Measurements from ENCODE around the gene ERF. TPM values are rescaled to one million over a fixed set of nuclear protein-coding genes. Genes with fewer than 3 reads are reported as not detected.
A peak's percentile ranks its signal among the peaks of the same experiment; 100 is the strongest.

The ERF gene
- total and polyA plus RNA-seq, 10 of the 15 experiments (the other 5 are each of a cell fraction or from before 2014, with no cell fraction given): 0.02 to 51.8 (median 14.4) TPM

DNA sequence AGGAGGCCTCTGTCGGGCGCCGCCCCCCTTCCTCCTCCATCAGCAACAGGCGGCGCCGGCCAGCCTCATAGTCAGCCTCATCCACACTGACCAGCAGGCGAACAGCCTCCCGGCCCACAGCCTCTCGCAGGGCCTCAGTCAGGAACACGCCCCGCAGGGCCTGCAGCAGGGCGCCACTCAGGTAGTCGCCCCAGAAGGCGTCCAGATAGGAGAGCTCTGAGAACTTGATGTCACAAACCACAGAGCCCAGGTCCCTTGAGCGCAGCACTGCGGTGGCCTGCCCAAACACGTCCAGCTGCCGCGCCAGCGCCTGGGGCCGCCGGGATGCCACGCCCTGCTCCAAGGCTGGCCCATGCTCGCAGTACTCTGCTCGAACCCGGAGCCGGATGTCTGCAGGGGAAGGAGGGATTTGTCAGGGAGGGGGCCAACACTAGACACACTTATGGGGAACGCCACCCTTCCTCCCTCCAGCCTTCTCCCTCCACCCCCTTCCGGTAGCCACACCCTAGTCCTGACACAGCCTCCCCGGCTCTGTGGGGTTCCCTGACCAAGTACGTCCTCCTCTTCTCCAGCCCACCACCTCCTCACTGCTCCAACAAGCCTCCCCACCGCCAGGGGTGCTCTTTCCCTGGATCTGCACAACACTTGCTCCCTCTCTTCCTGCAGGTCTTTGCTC is 55.4 kb downstream of the ERF start (continued):
- TF ChIP-seq, protein P1, sequence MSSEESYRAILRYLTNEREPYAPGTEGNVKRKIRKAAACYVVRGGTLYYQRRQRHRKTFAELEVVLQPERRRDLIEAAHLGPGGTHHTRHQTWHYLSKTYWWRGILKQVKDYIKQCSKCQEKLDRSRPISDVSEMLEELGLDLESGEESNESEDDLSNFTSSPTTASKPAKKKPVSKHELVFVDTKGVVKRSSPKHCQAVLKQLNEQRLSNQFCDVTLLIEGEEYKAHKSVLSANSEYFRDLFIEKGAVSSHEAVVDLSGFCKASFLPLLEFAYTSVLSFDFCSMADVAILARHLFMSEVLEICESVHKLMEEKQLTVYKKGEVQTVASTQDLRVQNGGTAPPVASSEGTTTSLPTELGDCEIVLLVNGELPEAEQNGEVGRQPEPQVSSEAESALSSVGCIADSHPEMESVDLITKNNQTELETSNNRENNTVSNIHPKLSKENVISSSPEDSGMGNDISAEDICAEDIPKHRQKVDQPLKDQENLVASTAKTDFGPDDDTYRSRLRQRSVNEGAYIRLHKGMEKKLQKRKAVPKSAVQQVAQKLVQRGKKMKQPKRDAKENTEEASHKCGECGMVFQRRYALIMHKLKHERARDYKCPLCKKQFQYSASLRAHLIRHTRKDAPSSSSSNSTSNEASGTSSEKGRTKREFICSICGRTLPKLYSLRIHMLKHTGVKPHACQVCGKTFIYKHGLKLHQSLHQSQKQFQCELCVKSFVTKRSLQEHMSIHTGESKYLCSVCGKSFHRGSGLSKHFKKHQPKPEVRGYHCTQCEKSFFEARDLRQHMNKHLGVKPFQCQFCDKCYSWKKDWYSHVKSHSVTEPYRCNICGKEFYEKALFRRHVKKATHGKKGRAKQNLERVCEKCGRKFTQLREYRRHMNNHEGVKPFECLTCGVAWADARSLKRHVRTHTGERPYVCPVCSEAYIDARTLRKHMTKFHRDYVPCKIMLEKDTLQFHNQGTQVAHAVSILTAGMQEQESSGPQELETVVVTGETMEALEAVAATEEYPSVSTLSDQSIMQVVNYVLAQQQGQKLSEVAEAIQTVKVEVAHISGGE (CRISPR knock-in tag; IDR thresholded peaks at IDR 0.05): no peak
- TF ChIP-seq POLR2A (IDR thresholded peaks at IDR 0.05; ENCODE audit: low read depth, low read length): peak; percentile 74
- no peak for TF ChIP-seq SREBF2 (IDR thresholded peaks at IDR 0.05; ENCODE audit: low read length)
- TF ChIP-seq, protein P2, sequence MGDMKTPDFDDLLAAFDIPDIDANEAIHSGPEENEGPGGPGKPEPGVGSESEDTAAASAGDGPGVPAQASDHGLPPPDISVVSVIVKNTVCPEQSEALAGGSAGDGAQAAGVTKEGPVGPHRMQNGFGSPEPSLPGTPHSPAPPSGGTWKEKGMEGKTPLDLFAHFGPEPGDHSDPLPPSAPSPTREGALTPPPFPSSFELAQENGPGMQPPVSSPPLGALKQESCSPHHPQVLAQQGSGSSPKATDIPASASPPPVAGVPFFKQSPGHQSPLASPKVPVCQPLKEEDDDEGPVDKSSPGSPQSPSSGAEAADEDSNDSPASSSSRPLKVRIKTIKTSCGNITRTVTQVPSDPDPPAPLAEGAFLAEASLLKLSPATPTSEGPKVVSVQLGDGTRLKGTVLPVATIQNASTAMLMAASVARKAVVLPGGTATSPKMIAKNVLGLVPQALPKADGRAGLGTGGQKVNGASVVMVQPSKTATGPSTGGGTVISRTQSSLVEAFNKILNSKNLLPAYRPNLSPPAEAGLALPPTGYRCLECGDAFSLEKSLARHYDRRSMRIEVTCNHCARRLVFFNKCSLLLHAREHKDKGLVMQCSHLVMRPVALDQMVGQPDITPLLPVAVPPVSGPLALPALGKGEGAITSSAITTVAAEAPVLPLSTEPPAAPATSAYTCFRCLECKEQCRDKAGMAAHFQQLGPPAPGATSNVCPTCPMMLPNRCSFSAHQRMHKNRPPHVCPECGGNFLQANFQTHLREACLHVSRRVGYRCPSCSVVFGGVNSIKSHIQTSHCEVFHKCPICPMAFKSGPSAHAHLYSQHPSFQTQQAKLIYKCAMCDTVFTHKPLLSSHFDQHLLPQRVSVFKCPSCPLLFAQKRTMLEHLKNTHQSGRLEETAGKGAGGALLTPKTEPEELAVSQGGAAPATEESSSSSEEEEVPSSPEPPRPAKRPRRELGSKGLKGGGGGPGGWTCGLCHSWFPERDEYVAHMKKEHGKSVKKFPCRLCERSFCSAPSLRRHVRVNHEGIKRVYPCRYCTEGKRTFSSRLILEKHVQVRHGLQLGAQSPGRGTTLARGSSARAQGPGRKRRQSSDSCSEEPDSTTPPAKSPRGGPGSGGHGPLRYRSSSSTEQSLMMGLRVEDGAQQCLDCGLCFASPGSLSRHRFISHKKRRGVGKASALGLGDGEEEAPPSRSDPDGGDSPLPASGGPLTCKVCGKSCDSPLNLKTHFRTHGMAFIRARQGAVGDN (IDR thresholded peaks at IDR 0.05): peak; percentile 20; the same call in 1 of the 2 replicates
- TF ChIP-seq, protein P3, sequence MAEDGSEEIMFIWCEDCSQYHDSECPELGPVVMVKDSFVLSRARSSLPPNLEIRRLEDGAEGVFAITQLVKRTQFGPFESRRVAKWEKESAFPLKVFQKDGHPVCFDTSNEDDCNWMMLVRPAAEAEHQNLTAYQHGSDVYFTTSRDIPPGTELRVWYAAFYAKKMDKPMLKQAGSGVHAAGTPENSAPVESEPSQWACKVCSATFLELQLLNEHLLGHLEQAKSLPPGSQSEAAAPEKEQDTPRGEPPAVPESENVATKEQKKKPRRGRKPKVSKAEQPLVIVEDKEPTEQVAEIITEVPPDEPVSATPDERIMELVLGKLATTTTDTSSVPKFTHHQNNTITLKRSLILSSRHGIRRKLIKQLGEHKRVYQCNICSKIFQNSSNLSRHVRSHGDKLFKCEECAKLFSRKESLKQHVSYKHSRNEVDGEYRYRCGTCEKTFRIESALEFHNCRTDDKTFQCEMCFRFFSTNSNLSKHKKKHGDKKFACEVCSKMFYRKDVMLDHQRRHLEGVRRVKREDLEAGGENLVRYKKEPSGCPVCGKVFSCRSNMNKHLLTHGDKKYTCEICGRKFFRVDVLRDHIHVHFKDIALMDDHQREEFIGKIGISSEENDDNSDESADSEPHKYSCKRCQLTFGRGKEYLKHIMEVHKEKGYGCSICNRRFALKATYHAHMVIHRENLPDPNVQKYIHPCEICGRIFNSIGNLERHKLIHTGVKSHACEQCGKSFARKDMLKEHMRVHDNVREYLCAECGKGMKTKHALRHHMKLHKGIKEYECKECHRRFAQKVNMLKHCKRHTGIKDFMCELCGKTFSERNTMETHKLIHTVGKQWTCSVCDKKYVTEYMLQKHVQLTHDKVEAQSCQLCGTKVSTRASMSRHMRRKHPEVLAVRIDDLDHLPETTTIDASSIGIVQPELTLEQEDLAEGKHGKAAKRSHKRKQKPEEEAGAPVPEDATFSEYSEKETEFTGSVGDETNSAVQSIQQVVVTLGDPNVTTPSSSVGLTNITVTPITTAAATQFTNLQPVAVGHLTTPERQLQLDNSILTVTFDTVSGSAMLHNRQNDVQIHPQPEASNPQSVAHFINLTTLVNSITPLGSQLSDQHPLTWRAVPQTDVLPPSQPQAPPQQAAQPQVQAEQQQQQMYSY (CRISPR knock-in tag; IDR thresholded peaks at IDR 0.05): no peak
- TF ChIP-seq, protein P4, sequence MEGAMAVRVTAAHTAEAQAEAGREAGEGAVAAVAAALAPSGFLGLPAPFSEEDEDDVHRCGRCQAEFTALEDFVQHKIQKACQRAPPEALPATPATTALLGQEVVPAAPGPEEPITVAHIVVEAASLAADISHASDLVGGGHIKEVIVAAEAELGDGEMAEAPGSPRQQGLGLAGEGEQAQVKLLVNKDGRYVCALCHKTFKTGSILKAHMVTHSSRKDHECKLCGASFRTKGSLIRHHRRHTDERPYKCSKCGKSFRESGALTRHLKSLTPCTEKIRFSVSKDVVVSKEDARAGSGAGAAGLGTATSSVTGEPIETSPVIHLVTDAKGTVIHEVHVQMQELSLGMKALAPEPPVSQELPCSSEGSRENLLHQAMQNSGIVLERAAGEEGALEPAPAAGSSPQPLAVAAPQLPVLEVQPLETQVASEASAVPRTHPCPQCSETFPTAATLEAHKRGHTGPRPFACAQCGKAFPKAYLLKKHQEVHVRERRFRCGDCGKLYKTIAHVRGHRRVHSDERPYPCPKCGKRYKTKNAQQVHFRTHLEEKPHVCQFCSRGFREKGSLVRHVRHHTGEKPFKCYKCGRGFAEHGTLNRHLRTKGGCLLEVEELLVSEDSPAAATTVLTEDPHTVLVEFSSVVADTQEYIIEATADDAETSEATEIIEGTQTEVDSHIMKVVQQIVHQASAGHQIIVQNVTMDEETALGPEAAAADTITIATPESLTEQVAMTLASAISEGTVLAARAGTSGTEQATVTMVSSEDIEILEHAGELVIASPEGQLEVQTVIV (IDR thresholded peaks at IDR 0.05; ENCODE audit: borderline replicate concordance, partially characterized antibody): peak; percentile 42
- TF ChIP-seq, protein P5, sequence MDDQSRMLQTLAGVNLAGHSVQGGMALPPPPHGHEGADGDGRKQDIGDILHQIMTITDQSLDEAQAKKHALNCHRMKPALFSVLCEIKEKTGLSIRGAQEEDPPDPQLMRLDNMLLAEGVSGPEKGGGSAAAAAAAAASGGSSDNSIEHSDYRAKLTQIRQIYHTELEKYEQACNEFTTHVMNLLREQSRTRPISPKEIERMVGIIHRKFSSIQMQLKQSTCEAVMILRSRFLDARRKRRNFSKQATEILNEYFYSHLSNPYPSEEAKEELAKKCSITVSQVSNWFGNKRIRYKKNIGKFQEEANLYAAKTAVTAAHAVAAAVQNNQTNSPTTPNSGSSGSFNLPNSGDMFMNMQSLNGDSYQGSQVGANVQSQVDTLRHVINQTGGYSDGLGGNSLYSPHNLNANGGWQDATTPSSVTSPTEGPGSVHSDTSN (IDR thresholded peaks at IDR 0.05; ENCODE audit: insufficient replicate concordance, low read depth, low read length): no peak
- TF ChIP-seq, protein P6, sequence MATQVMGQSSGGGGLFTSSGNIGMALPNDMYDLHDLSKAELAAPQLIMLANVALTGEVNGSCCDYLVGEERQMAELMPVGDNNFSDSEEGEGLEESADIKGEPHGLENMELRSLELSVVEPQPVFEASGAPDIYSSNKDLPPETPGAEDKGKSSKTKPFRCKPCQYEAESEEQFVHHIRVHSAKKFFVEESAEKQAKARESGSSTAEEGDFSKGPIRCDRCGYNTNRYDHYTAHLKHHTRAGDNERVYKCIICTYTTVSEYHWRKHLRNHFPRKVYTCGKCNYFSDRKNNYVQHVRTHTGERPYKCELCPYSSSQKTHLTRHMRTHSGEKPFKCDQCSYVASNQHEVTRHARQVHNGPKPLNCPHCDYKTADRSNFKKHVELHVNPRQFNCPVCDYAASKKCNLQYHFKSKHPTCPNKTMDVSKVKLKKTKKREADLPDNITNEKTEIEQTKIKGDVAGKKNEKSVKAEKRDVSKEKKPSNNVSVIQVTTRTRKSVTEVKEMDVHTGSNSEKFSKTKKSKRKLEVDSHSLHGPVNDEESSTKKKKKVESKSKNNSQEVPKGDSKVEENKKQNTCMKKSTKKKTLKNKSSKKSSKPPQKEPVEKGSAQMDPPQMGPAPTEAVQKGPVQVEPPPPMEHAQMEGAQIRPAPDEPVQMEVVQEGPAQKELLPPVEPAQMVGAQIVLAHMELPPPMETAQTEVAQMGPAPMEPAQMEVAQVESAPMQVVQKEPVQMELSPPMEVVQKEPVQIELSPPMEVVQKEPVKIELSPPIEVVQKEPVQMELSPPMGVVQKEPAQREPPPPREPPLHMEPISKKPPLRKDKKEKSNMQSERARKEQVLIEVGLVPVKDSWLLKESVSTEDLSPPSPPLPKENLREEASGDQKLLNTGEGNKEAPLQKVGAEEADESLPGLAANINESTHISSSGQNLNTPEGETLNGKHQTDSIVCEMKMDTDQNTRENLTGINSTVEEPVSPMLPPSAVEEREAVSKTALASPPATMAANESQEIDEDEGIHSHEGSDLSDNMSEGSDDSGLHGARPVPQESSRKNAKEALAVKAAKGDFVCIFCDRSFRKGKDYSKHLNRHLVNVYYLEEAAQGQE (IDR thresholded peaks at IDR 0.05; ENCODE audit: low read depth, low read length): no peak
- peak; percentile 41; the same call in 1 of the 2 replicates for TF ChIP-seq TCF12 (IDR thresholded peaks at IDR 0.05; ENCODE audit: low read depth, low read length)
